Muscle layer of colon (tissue), 2 donors: Measurements from ENCODE around the gene TRIM61.
"Not testable (repeated sequence)": the region's sequence is repeated elsewhere in the genome, so short reads cannot be mapped to it uniquely, and the experiment has no call there.

Experiments used
- H3K27ac ChIP-seq: one replicate; pipeline ENCODE4 v1.7.0; 2013; ENCODE audit warnings: low read depth, mild to moderate bottlenecking, low read length, moderate library complexity
- H3K27me3 ChIP-seq, 2 donors: one replicate each; pipeline ENCODE4 v1.7.0; 2013; ENCODE audit warnings: low read length in 2 of 2, mild to moderate bottlenecking in 2 of 2; ENCODE audit not compliant: insufficient read depth in 2 of 2, control insufficient read depth in 1 of 2
- H3K36me3 ChIP-seq: one replicate; pipeline ENCODE4 v1.7.0; 2013; ENCODE audit warnings: mild to moderate bottlenecking, low read length; ENCODE audit not compliant: insufficient read depth
- H3K4me1 ChIP-seq: one replicate; pipeline ENCODE4 v1.7.0; 2013; ENCODE audit warnings: mild to moderate bottlenecking, low read length; ENCODE audit not compliant: insufficient read depth
- H3K4me3 ChIP-seq, 2 donors: one replicate each; pipeline ENCODE4 v1.7.0; 2013; ENCODE audit warnings: low read length in 2 of 2, low read depth in 1 of 2, mild to moderate bottlenecking in 1 of 2, moderate library complexity in 1 of 2
- H3K9ac ChIP-seq: one replicate; pipeline ENCODE4 v1.7.0; 2013; ENCODE audit warnings: low read length
- H3K9me3 ChIP-seq: one replicate; pipeline ENCODE4 v1.7.0; 2013; ENCODE audit warnings: mild to moderate bottlenecking, low read length
- donor health status: abdominal sarcoma.
- donor health status: Adenocarcinoma of cecum.

The TRIM61 gene

DNA sequence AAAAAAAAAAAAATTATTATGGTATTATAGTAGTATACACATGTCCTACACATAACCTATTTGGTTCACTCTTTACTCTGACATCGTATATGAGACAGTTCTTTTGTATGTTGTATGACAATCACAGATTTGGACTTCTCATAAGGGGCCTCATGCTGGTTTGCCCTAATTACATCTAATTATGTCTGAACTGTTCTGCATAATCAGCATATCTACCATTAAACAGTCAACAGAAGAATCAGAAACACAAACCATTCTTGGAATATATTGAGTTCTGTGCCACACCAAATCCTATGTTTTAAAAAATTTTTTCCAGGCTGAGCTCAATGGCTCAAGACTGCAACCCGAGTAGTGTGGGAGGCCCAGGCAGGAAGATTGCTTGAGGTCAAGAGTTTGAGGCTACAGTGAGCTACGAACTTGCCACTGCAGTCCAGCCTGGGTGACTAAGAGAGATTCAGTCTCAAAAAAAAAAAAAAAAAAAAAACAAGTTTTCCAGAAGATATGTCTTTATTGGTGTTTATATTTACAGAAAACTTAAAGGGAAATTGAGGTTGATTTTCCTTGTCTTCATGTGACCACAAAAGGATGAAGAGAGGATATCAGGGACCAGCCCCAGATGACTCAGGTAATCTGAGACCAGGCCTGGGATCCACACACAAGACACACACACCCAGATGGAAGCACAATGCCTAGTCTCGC, 22.2 kb downstream of the TRIM61 start:
- Histone ChIP-seq H3K4me3 (no peak overlapping the region), H3K4me1 (peaks cover 3% of the 10 kb centered on the region), H3K9ac (no peak overlapping the region), H3K27me3 (no peaks in the 10 kb centered on the region), H3K36me3 (no peaks in the 10 kb centered on the region), H3K9me3 (no peaks in the 10 kb centered on the region), H3K27ac (no peak overlapping the region)

DNA sequence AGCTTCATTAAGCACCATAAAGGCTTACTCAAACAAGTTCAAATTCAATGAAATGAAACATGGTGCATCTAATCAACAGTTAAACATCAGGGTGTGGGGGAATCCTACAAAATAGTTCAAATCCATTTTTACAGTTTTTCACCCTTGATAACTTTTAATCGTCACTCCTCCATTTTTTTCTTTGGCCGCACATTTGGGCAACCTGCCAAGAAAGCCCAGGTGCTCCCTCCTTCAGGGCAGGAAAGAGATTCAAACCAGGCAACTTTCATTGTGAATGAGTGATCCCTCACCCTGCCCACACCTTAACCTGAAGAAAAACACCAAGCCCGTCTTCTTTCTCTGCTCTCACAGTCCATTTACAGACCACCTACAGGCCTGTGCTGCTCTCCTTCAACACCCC, 24.9 kb downstream of the TRIM61 start:
- Histone ChIP-seq H3K36me3 (no peaks in the 10 kb centered on the region), H3K4me3 (no peak overlapping the region), H3K4me1 (peaks cover 3% of the 10 kb centered on the region), H3K9ac (no peak overlapping the region), H3K27ac (no peak overlapping the region), H3K27me3 (no peaks in the 10 kb centered on the region), H3K9me3 (no peaks in the 10 kb centered on the region)

DNA sequence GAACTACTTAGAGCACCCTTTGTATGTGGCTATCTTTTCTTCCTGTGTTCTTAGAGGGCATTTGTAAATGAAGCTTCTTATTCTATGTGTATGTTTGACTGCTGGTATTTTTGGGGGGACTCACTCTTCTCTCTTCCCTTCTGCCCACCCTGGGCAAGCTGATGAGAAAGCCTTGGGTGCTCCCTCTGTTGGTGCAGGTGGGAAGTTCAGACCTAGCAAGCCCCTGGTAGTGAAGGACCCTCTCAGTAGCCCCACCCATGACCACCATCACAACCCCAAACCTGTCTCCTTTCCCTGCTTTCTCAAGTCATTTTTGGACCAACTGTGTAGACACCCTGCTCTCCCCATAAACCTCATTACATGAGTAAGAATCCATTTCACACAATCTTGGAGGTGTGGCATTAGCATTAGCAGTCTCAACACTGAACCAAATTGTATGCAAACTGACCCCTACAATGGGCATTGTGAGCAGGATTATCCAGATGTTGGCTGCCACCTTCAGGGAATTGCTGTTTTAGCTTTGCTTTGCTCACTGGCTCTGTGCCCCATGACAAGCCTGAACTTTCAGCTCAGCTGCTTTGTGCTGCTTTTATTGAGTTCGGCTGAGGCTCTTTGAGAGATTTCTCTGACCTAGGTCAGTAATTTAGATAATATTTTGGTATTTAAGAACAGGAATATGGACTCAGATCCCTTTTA, 27.9 kb downstream of the TRIM61 start:
- Histone ChIP-seq H3K9ac (no peak overlapping the region), H3K27ac (no peak overlapping the region), H3K4me1 (no peaks in the 10 kb centered on the region), H3K36me3 (no peaks in the 10 kb centered on the region), H3K27me3 (no peaks in the 10 kb centered on the region), H3K9me3 (no peaks in the 10 kb centered on the region), H3K4me3 (no peak overlapping the region)

DNA sequence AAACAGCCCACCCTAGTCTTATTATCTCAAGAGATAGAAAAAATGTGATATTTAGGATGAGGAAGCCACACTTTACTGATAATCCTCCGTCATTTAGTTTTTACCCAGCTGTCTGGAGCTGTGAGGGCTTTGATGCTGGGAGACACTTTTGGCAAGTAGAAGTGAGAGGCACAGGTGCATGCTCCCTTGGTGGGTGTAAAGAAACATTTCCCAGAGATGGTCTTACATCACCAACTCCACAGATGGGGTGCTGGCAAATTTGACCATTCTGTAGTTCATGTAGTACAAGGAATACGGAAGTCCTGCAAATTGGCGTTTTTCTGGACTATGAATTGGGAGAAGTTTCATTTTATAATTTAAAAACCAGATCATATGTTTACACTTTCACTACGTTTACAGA, 28.5 kb downstream of the TRIM61 start:
- Histone ChIP-seq H3K4me3 (no peak overlapping the region), H3K4me1 (no peaks in the 10 kb centered on the region), H3K36me3 (no peaks in the 10 kb centered on the region), H3K27me3 (no peaks in the 10 kb centered on the region), H3K9ac (no peak overlapping the region), H3K9me3 (no peaks in the 10 kb centered on the region), H3K27ac (no peak overlapping the region)

DNA sequence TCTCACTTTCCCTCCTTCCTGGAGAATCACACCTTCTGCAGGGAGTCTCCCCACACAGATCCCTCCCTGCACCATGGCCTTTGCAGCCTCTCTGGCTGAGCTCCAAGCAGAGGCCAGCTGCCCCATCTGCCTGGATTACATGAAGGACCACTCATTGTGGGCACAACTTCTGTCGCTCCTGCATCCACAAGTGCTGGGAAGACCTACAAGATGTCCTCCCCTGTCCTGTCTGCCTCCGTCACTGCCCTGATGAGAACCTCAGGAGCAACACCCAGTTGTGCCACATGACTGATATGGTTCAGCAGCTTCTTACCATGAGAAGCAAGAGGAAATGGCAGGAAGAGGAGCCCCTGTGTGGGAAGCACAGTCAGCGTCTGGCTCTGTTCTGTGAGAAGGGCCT, 29.5 kb downstream of the TRIM61 start:
- not testable (repeated sequence) for H3K27me3 ChIP-seq, H3K4me3 ChIP-seq, H3K9me3 ChIP-seq, H3K36me3 ChIP-seq, H3K9ac ChIP-seq, H3K27ac ChIP-seq, H3K4me1 ChIP-seq

DNA sequence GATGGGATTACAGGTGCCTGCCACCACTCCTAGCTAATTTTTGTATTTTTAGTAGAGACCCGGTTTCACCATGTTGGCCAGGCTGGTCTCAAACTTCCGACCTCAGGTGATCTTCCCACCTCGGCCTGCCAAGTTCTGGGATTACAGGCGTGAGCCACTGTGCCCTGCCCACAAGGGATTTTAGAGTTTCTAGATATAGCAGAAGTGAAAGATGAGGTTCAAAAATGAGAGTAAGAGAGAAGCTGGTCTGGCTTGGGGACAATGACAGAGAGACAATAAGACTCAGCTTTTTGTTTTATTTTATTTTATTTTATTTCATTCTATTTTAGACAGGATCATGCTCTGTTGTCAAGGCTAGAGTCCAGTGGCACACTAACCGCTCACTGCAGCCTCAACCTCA, 30.6 kb downstream of the TRIM61 start:
- Histone ChIP-seq H3K27ac (no peak overlapping the region), H3K36me3 (no peaks in the 10 kb centered on the region), H3K9me3 (no peaks in the 10 kb centered on the region), H3K4me3 (no peak overlapping the region), H3K4me1 (no peaks in the 10 kb centered on the region), H3K27me3 (no peaks in the 10 kb centered on the region), H3K9ac (no peak overlapping the region)

DNA sequence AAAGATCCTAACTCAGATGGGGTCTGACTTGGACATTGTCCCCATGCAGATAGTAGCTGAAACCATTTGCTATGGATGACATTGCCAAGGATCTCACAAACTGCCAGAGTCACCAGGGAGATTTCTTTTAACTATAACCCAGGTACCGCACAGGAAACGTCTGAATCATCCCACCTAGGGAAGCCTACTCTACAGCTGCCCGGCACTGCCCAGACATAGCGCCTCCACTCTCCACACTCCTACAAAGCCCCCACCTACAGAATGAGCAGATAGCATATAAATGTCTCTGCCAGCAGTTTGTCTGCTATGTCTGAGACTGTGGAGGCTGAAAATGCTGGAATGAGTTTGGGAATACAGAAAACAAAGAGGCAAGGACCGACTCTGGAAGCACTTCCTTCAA, 32.3 kb downstream of the TRIM61 start:
- no peak overlapping the region for H3K4me3 ChIP-seq
- no peaks in the 10 kb centered on the region for H3K27me3 ChIP-seq
- H3K36me3 ChIP-seq, result no peaks in the 10 kb centered on the region
- no peak overlapping the region for H3K9ac ChIP-seq
- H3K9me3 ChIP-seq, result no peaks in the 10 kb centered on the region
- no peak overlapping the region for H3K27ac ChIP-seq
- H3K4me1 ChIP-seq, result no peaks in the 10 kb centered on the region

DNA sequence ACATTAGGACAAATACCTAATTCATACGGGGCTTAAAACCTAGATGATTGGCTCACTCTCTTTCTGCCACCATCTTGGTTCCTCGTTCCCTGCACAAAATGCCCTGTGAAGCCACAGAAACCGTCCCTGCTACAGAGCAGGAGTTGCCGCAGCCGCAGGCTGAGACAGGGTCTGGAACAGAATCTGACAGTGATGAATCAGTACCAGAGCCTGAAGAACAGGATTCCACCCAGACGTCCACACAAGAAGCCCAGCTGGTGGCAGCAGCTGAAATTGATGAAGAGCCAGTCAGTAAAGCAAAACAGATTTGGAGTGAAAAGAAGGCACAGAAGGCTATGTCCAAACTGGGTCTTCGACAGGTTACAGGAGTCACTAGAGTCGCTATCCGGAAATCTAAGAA, 34.3 kb downstream of the TRIM61 start:
- Histone ChIP-seq H3K36me3 (no peaks in the 10 kb centered on the region), H3K27me3 (no peaks in the 10 kb centered on the region), H3K4me1 (no peaks in the 10 kb centered on the region)

DNA sequence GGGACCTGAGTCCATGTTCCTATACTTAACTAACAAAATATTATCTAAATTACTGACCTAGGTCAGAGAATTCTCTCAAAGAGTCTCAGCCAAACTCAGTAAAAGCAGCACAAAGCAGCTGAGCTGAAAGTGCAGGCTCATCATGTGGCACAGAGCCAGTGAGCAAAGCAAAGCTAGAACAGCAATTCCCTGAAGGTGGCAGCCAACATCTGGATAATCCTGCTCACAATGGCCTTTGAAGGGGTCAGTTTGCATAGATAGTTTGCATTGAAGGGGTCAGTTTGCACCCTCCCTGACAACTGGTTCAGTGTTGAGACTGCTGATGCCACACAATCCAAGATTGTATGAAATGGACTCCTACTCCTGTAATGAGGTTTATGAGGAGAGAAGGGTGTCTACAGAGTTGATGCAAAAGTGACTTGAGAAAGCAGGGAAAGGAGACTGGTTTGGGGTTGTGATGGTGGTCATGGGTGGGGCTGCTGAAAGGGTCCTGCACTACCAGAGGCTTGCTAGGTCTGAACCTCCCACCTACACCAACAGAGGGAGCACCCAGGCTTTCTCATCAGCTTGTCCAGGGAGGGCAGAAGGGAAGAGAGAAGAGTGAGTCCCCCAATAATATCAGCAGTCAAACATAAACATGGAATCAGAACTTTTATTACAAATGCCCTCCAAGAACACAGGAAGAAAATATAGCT, 39.7 kb downstream of the TRIM61 start:
- Histone ChIP-seq H3K27me3 (no peaks in the 10 kb centered on the region), H3K36me3 (no peaks in the 10 kb centered on the region), H3K4me3 (no peak overlapping the region), H3K27ac (no peak overlapping the region), H3K9ac (no peak overlapping the region), H3K4me1 (no peaks in the 10 kb centered on the region), H3K9me3 (no peaks in the 10 kb centered on the region)

More for the DNA sequence above, 34.3 kb downstream of the TRIM61 start:
- no peak overlapping the region for H3K27ac ChIP-seq
- no peak overlapping the region for H3K9ac ChIP-seq
- H3K9me3 ChIP-seq, result no peaks in the 10 kb centered on the region
- no peak overlapping the region for H3K4me3 ChIP-seq

DNA sequence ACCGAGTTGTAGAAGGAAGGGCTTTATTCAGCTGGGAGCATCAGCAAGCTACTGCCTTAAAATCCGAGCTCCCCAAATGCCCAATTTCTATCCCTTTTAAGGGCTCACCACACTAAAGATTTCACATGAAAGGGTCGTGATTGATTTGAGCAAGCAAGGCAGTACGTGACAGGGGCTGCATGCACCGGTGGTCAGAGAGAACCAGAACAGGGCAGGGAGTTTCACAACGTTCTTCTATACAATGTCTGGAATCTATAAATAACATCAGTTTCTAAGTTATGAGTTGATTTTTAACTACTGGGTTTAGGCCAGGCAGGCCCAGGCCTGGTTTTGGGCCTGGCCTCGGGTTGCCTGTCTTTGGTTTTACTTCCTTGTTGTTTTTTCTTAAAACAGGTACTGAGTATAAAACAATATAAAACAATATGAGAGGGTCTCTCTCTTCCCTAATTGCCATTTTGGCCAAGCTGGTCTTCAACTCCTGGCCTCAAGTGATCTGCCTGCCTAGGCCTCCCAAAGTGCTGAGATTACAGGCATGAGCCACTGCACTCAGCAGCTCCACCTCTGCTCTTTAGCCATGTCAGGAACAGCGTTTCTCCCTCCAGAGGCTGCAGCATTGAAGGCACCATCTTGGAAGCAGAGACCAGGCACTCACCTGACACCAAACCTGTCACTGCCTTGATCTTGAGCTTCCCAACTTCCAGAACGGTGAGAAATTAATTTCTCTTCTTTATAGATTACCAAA, 41.4 kb downstream of the TRIM61 start:
- not testable (repeated sequence) for H3K36me3 ChIP-seq, H3K9me3 ChIP-seq

DNA sequence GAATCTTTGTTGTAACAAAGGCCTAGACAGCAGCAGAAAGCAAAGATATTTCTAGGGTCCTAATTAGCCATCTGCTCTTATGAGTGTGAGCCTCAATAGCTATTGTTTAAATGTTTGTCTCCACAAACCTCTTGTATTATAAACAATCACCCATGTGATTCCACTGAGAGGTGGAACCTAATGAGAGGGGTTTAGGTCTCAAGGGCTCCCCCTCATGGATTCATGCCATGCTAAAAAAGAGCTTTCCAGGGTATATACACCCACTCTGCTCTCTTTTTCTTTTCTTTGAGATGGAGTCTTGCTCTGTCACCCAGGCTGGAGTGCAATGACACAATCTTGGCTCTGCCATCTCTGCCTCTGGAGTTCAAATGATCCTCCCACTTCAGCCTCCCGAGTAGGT, 42.1 kb downstream of the TRIM61 start:
- Histone ChIP-seq H3K36me3 (no peaks in the 10 kb centered on the region), H3K9me3 (no peaks in the 10 kb centered on the region), H3K27ac (no peak overlapping the region), H3K4me1 (no peaks in the 10 kb centered on the region), H3K4me3 (no peak overlapping the region), H3K27me3 (no peaks in the 10 kb centered on the region), H3K9ac (no peak overlapping the region)

More for the DNA sequence above, 41.4 kb downstream of the TRIM61 start:
- not testable (repeated sequence) for H3K9ac ChIP-seq, H3K4me3 ChIP-seq, H3K27me3 ChIP-seq, H3K4me1 ChIP-seq, H3K27ac ChIP-seq
